Measurements from ENCODE around the gene EPM2A.

DNA sequence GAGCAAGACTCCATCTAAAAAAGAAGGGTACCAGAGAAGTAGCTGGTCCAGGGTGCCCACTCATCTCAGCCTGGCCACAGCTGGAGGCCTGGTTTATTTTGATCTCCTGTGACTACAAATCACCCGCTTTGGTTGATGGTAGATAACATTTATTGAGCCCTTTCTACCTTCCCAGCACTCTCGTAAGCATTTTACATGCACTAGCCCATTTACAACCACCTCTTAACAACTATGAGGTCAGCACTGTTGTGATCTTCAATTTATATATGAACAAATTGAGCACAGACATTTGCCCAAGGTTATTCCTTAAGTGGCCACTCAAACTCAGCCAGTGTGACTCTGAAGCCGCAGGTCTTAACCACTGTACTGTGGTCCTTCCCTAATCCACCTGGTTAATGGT is 104.7 kb downstream of the EPM2A start:
- TF ChIP-seq, protein P1, sequence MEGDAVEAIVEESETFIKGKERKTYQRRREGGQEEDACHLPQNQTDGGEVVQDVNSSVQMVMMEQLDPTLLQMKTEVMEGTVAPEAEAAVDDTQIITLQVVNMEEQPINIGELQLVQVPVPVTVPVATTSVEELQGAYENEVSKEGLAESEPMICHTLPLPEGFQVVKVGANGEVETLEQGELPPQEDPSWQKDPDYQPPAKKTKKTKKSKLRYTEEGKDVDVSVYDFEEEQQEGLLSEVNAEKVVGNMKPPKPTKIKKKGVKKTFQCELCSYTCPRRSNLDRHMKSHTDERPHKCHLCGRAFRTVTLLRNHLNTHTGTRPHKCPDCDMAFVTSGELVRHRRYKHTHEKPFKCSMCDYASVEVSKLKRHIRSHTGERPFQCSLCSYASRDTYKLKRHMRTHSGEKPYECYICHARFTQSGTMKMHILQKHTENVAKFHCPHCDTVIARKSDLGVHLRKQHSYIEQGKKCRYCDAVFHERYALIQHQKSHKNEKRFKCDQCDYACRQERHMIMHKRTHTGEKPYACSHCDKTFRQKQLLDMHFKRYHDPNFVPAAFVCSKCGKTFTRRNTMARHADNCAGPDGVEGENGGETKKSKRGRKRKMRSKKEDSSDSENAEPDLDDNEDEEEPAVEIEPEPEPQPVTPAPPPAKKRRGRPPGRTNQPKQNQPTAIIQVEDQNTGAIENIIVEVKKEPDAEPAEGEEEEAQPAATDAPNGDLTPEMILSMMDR (conservative IDR thresholded peaks at IDR 0.05) = no peak
- TF ChIP-seq EZH2 (IDR thresholded peaks at IDR 0.05; ENCODE audit: low read depth) = no peak
